ENCODE measurements around the gene GRID2IP. TPM values are rescaled to one million over a fixed set of nuclear protein-coding genes. Genes with fewer than 3 reads are reported as not detected.

Gene GRID2IP
- 0.08 TPM in 1 of 5 replicates, not detected in the others for total RNA-seq (2022; extraction: Qiagen RNA extraction)

GRCh38 chr7:6551016-6551511 is at the start of gene GRID2IP:
Gene GRID2IP, minus strand, starts transcription at chr7:6551461. Its CDS starts 25 bp downstream, at chr7:6551436.

GRCh38 chr7:6589829-6590644 is 38.8 kb upstream of the GRID2IP start, which contains the start of gene INTS15:
Gene INTS15, plus strand, starts transcription at chr7:6590021. Its CDS starts 263 bp downstream, at chr7:6590284.

GRCh38 chr7:6577369-6578113 is 26.3 kb upstream of the GRID2IP start, which contains the start of gene ZDHHC4:
Gene ZDHHC4, plus strand, starts transcription at chr7:6577454. Its CDS starts 3,108 bp downstream, at chr7:6580562.

GRCh38 chr7:6447581-6448199 is 103.6 kb downstream of the GRID2IP start, which contains the start of gene DAGLB:
Gene DAGLB, minus strand, starts transcription at chr7:6447954. Its CDS starts 112 bp downstream, at chr7:6447842.

Other genes with a start within 250 kb of the GRID2IP start
- gene FAM220A, start 202.5 kb downstream of the GRID2IP start, total RNA-seq (2022; extraction: Qiagen RNA extraction): 12.6 to 16.5 TPM (median 15.3 TPM) in 5 replicates
- 326 to 394 TPM (median 384 TPM) in 5 replicates for gene RAC1, start 176.9 kb downstream of the GRID2IP start, total RNA-seq (2022; extraction: Qiagen RNA extraction)
- gene DAGLB, start 103.5 kb downstream of the GRID2IP start, total RNA-seq (2022; extraction: Qiagen RNA extraction): 17.3 to 24.5 TPM (median 22.9 TPM) in 5 replicates
- 107 to 138 TPM (median 134 TPM) in 5 replicates for gene KDELR2, start 67.3 kb downstream of the GRID2IP start, total RNA-seq (2022; extraction: Qiagen RNA extraction)
- 46.6 to 50.5 TPM (median 49.5 TPM) in 5 replicates for gene ZDHHC4, start 26.0 kb upstream of the GRID2IP start, total RNA-seq (2022; extraction: Qiagen RNA extraction)
- 21.0 to 25.9 TPM (median 24.2 TPM) in 5 replicates for gene INTS15, start 38.6 kb upstream of the GRID2IP start, total RNA-seq (2022; extraction: Qiagen RNA extraction)
- 2.0 to 3.2 TPM (median 2.5 TPM) in 5 replicates for gene ZNF853, start 64.1 kb upstream of the GRID2IP start, total RNA-seq (2022; extraction: Qiagen RNA extraction)
- gene ZNF316, start 85.9 kb upstream of the GRID2IP start, total RNA-seq (2022; extraction: Qiagen RNA extraction): 7.8 to 14.7 TPM (median 13.6 TPM) in 5 replicates
- gene ZNF12, start 155.5 kb upstream of the GRID2IP start, total RNA-seq (2022; extraction: Qiagen RNA extraction): 9.4 to 11.4 TPM (median 10.1 TPM) in 5 replicates
- gene RSPH10B2, start 202.6 kb upstream of the GRID2IP start, total RNA-seq (2022; extraction: Qiagen RNA extraction): 0.17 TPM in 1 of 5 replicates, not detected in the others